ENCODE measurements around the gene WDR18.

The WDR18 gene

GRCh38 chr19:1015061-1015781, 31.1 kb downstream of the WDR18 start:
- Histone ChIP-seq H2AFZ (ENCODE audit: insufficient read depth, low read length, poor library complexity) (no peak overlapping the region), H3K23ac (ENCODE audit: low read length) (no peak overlapping the region), H2BK12ac (ENCODE audit: low read length) (no peak overlapping the region), H3K4me2 (ENCODE audit: low read length) (no peak overlapping the region), H3K79me1 (ENCODE audit: low read length) (peaks cover 4% of the 10 kb centered on the region), H4K91ac (ENCODE audit: low read depth, low read length) (no peak overlapping the region), H2BK5ac (ENCODE audit: low read depth, low read length, poor library complexity) (no peak overlapping the region), H3K4ac (ENCODE audit: low read depth, low read length) (peak overlapping the region; percentile 28), H3K9me3 (ENCODE audit: insufficient read depth, low read depth, low read length) (no peaks in the 10 kb centered on the region), H3K79me2 (ENCODE audit: control insufficient read depth, insufficient read depth, low read length, poor library complexity) (peaks cover 41% of the 10 kb centered on the region), H2AK5ac (ENCODE audit: low read length) (no peak overlapping the region), H2BK120ac (ENCODE audit: insufficient read depth, low read length, poor library complexity) (no peak overlapping the region), H3K4me1 (ENCODE audit: control insufficient read depth in 1 of 2, insufficient read depth in 2 of 2, low read length in 2 of 2) (peaks cover 28 to 39% of the 10 kb centered on the region in 2 experiments), H4K8ac (ENCODE audit: low read depth, low read length) (no peak overlapping the region), H3K27ac (ENCODE audit: low read depth, low read length) (no peak overlapping the region), H3K36me3 (ENCODE audit: control insufficient read depth in 1 of 2, insufficient read depth in 2 of 2, low read length in 2 of 2) (peaks cover 47 to 65% of the 10 kb centered on the region in 2 experiments), H3K18ac (ENCODE audit: low read length) (peak overlapping the region; percentile 29), H3K14ac (ENCODE audit: low read length) (no peak overlapping the region), H4K12ac (ENCODE audit: low read depth, low read length) (no peak overlapping the region), H3K27me3 (ENCODE audit: insufficient read depth, low read length) (no peaks in the 10 kb centered on the region), H3K4me3 (ENCODE audit: low read depth, low read length) (no peak overlapping the region), H3K9ac (ENCODE audit: low read length) (no peak overlapping the region)
- WGBS (ENCODE audit: extremely low coverage, insufficient coverage, insufficient read length), result no CpG with 5 or more reads among the region's 29 CpGs
- no peak for DNase-seq

GRCh38 chr19:1015782-1016646, 31.9 kb downstream of the WDR18 start:
- Histone ChIP-seq H4K12ac (ENCODE audit: low read depth, low read length) (no peak overlapping the region), H3K9me3 (ENCODE audit: insufficient read depth, low read depth, low read length) (no peaks in the 10 kb centered on the region), H3K23ac (ENCODE audit: low read length) (no peak overlapping the region), H3K18ac (ENCODE audit: low read length) (peak overlapping the region; percentile 0), H2AK5ac (ENCODE audit: low read length) (no peak overlapping the region), H3K79me2 (ENCODE audit: control insufficient read depth, insufficient read depth, low read length, poor library complexity) (peaks cover 48% of the 10 kb centered on the region), H3K27me3 (ENCODE audit: insufficient read depth, low read length) (no peaks in the 10 kb centered on the region), H2BK12ac (ENCODE audit: low read length) (peak overlapping the region; percentile 4), H3K4me2 (ENCODE audit: low read length) (no peak overlapping the region), H4K8ac (ENCODE audit: low read depth, low read length) (no peak overlapping the region), H3K4me3 (ENCODE audit: low read depth, low read length) (no peak overlapping the region), H3K14ac (ENCODE audit: low read length) (no peak overlapping the region), H2BK120ac (ENCODE audit: insufficient read depth, low read length, poor library complexity) (peak overlapping the region; percentile 27), H3K4ac (ENCODE audit: low read depth, low read length) (peak overlapping the region; percentile 44), H3K79me1 (ENCODE audit: low read length) (peaks cover 9% of the 10 kb centered on the region), H2AFZ (ENCODE audit: insufficient read depth, low read length, poor library complexity) (peak overlapping the region; percentile 18), H2BK5ac (ENCODE audit: low read depth, low read length, poor library complexity) (peak overlapping the region; percentile 10), H3K36me3 (ENCODE audit: control insufficient read depth in 1 of 2, insufficient read depth in 2 of 2, low read length in 2 of 2) (peaks cover 39 to 57% of the 10 kb centered on the region in 2 experiments), H3K27ac (ENCODE audit: low read depth, low read length) (no peak overlapping the region), H3K9ac (ENCODE audit: low read length) (no peak overlapping the region), H3K4me1 (ENCODE audit: control insufficient read depth in 1 of 2, insufficient read depth in 2 of 2, low read length in 2 of 2) (peaks cover 28 to 39% of the 10 kb centered on the region in 2 experiments), H4K91ac (ENCODE audit: low read depth, low read length) (no peak overlapping the region)
- WGBS (ENCODE audit: extremely low coverage, insufficient coverage, insufficient read length), result no CpG with 5 or more reads among the region's 31 CpGs
- no peak for DNase-seq

GRCh38 chr19:1016647-1017114, 32.5 kb downstream of the WDR18 start:
- peak overlapping the region; percentile 44 for H3K4ac ChIP-seq (ENCODE audit: low read depth, low read length)
- DNase-seq, result no peak
- peak overlapping the region; percentile 37 for H4K91ac ChIP-seq (ENCODE audit: low read depth, low read length)
- no CpG with 5 or more reads among the region's 12 CpGs for WGBS (ENCODE audit: extremely low coverage, insufficient coverage, insufficient read length)
- H3K79me2 ChIP-seq (ENCODE audit: control insufficient read depth, insufficient read depth, low read length, poor library complexity), result peaks cover 48% of the 10 kb centered on the region
- no peak overlapping the region for H3K18ac ChIP-seq (ENCODE audit: low read length)
- no peak overlapping the region for H2BK5ac ChIP-seq (ENCODE audit: low read depth, low read length, poor library complexity)
- H3K27ac ChIP-seq (ENCODE audit: low read depth, low read length), result peak overlapping the region; percentile 24
- no peak overlapping the region for H3K4me2 ChIP-seq (ENCODE audit: low read length)
- no peak overlapping the region for H3K4me3 ChIP-seq (ENCODE audit: low read depth, low read length)
- H3K4me1 ChIP-seq (ENCODE audit: control insufficient read depth in 1 of 2, insufficient read depth in 2 of 2, low read length in 2 of 2), result peaks cover 28 to 41% of the 10 kb centered on the region in 2 experiments
- no peak overlapping the region for H4K8ac ChIP-seq (ENCODE audit: low read depth, low read length)
- H4K12ac ChIP-seq (ENCODE audit: low read depth, low read length), result no peak overlapping the region
- H2AFZ ChIP-seq (ENCODE audit: insufficient read depth, low read length, poor library complexity), result no peak overlapping the region
- no peak overlapping the region for H2AK5ac ChIP-seq (ENCODE audit: low read length)
- H3K36me3 ChIP-seq (ENCODE audit: control insufficient read depth in 1 of 2, insufficient read depth in 2 of 2, low read length in 2 of 2), result peaks cover 34 to 51% of the 10 kb centered on the region in 2 experiments
- peaks cover 9% of the 10 kb centered on the region for H3K79me1 ChIP-seq (ENCODE audit: low read length)
- no peaks in the 10 kb centered on the region for H3K27me3 ChIP-seq (ENCODE audit: insufficient read depth, low read length)
- no peaks in the 10 kb centered on the region for H3K9me3 ChIP-seq (ENCODE audit: insufficient read depth, low read depth, low read length)
- H3K14ac ChIP-seq (ENCODE audit: low read length), result no peak overlapping the region
- no peak overlapping the region for H3K23ac ChIP-seq (ENCODE audit: low read length)
- H3K9ac ChIP-seq (ENCODE audit: low read length), result no peak overlapping the region
- H2BK12ac ChIP-seq (ENCODE audit: low read length), result peak overlapping the region; percentile 15
- no peak overlapping the region for H2BK120ac ChIP-seq (ENCODE audit: insufficient read depth, low read length, poor library complexity)

GRCh38 chr19:1017115-1017905, 33.2 kb downstream of the WDR18 start:
- Histone ChIP-seq H3K36me3 (ENCODE audit: control insufficient read depth in 1 of 2, insufficient read depth in 2 of 2, low read length in 2 of 2) (peaks cover 27 to 44% of the 10 kb centered on the region in 2 experiments), H4K12ac (ENCODE audit: low read depth, low read length) (peak overlapping the region; percentile 15), H2AFZ (ENCODE audit: insufficient read depth, low read length, poor library complexity) (peak overlapping the region; percentile 8), H3K4me2 (ENCODE audit: low read length) (peak overlapping the region; percentile 14), H3K4me3 (ENCODE audit: low read depth, low read length) (no peak overlapping the region), H4K91ac (ENCODE audit: low read depth, low read length) (peak overlapping the region; percentile 37), H3K27ac (ENCODE audit: low read depth, low read length) (peak overlapping the region; percentile 24), H3K18ac (ENCODE audit: low read length) (peak overlapping the region; percentile 54), H3K4ac (ENCODE audit: low read depth, low read length) (peak overlapping the region; percentile 44), H3K79me2 (ENCODE audit: control insufficient read depth, insufficient read depth, low read length, poor library complexity) (peaks cover 48% of the 10 kb centered on the region), H2BK5ac (ENCODE audit: low read depth, low read length, poor library complexity) (no peak overlapping the region), H3K9me3 (ENCODE audit: insufficient read depth, low read depth, low read length) (no peaks in the 10 kb centered on the region), H3K23ac (ENCODE audit: low read length) (no peak overlapping the region), H3K14ac (ENCODE audit: low read length) (peak overlapping the region; percentile 12), H2AK5ac (ENCODE audit: low read length) (peak overlapping the region; percentile 24), H3K79me1 (ENCODE audit: low read length) (peaks cover 9% of the 10 kb centered on the region), H3K4me1 (ENCODE audit: control insufficient read depth in 1 of 2, insufficient read depth in 2 of 2, low read length in 2 of 2) (peaks cover 28 to 41% of the 10 kb centered on the region in 2 experiments), H3K27me3 (ENCODE audit: insufficient read depth, low read length) (no peaks in the 10 kb centered on the region), H4K8ac (ENCODE audit: low read depth, low read length) (peak overlapping the region; percentile 47), H2BK12ac (ENCODE audit: low read length) (peak overlapping the region; percentile 15), H2BK120ac (ENCODE audit: insufficient read depth, low read length, poor library complexity) (no peak overlapping the region), H3K9ac (ENCODE audit: low read length) (no peak overlapping the region)
- WGBS (ENCODE audit: extremely low coverage, insufficient coverage, insufficient read length), result no CpG with 5 or more reads among the region's 24 CpGs
- DNase-seq, result no peak
